BE2C (cell line): ENCODE data around the gene PDSS2.

Source experiments
- DNase-seq: peaks from one replicate; pipeline ENCODE4 v3.0.0-alpha.2; 2020
- H3K27me3 ChIP-seq: fragments of 250-450 bp; sonication (Bioruptor Pico); 2 replicates; pipeline ENCODE4 v1.5.1; 2020; ENCODE audit warnings: mild to moderate bottlenecking
- H3K36me3 ChIP-seq: fragments of 250-450 bp; sonication (Bioruptor Pico); 2 replicates; pipeline ENCODE4 v1.5.1; 2020; ENCODE audit warnings: mild to moderate bottlenecking
- H3K4me1 ChIP-seq: fragments of 250-450 bp; sonication (Bioruptor Pico); 2 replicates; pipeline ENCODE4 v1.5.1; 2020
- H3K4me3 ChIP-seq: 2 replicates; pipeline ENCODE4 v1.5.1; 2011; ENCODE audit warnings: low read depth, low read length
- H3K9me3 ChIP-seq: fragments of 250-450 bp; sonication (Bioruptor Pico); 2 replicates; pipeline ENCODE4 v1.5.1; 2020
- CTCF ChIP-seq: IDR thresholded peaks from 2 replicates; pipeline ENCODE4 v1.5.1; 2012; ENCODE audit warnings: mild to moderate bottlenecking, low read depth, low read length

PDSS2 gene

GRCh38 chr6:107243471-107243870 lies 215.9 kb downstream of the PDSS2 start:
- no peaks in the 10 kb centered on the region for H3K4me1 ChIP-seq
- H3K27me3 ChIP-seq: no peaks in the 10 kb centered on the region
- DNase-seq: no peak
- H3K36me3 ChIP-seq: no peaks in the 10 kb centered on the region
- no peaks in the 10 kb centered on the region for H3K9me3 ChIP-seq
- no peak for TF ChIP-seq CTCF
- no peak overlapping the region for H3K4me3 ChIP-seq

- Histone ChIP-seq H3K4me1 (no peaks in the 10 kb centered on the region), H3K36me3 (no peaks in the 10 kb centered on the region), H3K9me3 (no peaks in the 10 kb centered on the region), H3K4me3 (no peak overlapping the region), H3K27me3 (no peaks in the 10 kb centered on the region)
- DNase-seq: no peak
- no peak for TF ChIP-seq CTCF
Observed at GRCh38 chr6:107237992-107238660, 221.2 kb downstream of the PDSS2 start.

- Histone ChIP-seq H3K9me3 (no peaks in the 10 kb centered on the region), H3K4me3 (no peak overlapping the region), H3K36me3 (no peaks in the 10 kb centered on the region), H3K27me3 (no peaks in the 10 kb centered on the region), H3K4me1 (no peaks in the 10 kb centered on the region)
- TF ChIP-seq CTCF: no peak
- DNase-seq: no peak
Observed at GRCh38 chr6:107235511-107235910, 223.9 kb downstream of the PDSS2 start.

GRCh38 chr6:107235007-107235406 lies 224.4 kb downstream of the PDSS2 start:
- H3K4me1 ChIP-seq: no peaks in the 10 kb centered on the region
- no peak for TF ChIP-seq CTCF
- no peaks in the 10 kb centered on the region for H3K27me3 ChIP-seq
- no peak overlapping the region for H3K4me3 ChIP-seq
- H3K36me3 ChIP-seq: no peaks in the 10 kb centered on the region
- no peaks in the 10 kb centered on the region for H3K9me3 ChIP-seq
- DNase-seq: no peak

GRCh38 chr6:107231243-107231642 lies 228.1 kb downstream of the PDSS2 start:
- no peak for DNase-seq

More at GRCh38 chr6:107231243-107231642, 228.1 kb downstream of the PDSS2 start:
- no peak overlapping the region for H3K4me3 ChIP-seq
- H3K27me3 ChIP-seq: no peaks in the 10 kb centered on the region
- H3K9me3 ChIP-seq: no peaks in the 10 kb centered on the region
- TF ChIP-seq CTCF: no peak
- no peaks in the 10 kb centered on the region for H3K4me1 ChIP-seq
- H3K36me3 ChIP-seq: no peaks in the 10 kb centered on the region
